Measurements from ENCODE around the gene USF2. TPM values are rescaled to one million over a fixed set of nuclear protein-coding genes. Genes with fewer than 3 reads are reported as not detected.

USF2 gene
- total RNA-seq, 1 experiment from 2014 or later: 121 TPM

DNA sequence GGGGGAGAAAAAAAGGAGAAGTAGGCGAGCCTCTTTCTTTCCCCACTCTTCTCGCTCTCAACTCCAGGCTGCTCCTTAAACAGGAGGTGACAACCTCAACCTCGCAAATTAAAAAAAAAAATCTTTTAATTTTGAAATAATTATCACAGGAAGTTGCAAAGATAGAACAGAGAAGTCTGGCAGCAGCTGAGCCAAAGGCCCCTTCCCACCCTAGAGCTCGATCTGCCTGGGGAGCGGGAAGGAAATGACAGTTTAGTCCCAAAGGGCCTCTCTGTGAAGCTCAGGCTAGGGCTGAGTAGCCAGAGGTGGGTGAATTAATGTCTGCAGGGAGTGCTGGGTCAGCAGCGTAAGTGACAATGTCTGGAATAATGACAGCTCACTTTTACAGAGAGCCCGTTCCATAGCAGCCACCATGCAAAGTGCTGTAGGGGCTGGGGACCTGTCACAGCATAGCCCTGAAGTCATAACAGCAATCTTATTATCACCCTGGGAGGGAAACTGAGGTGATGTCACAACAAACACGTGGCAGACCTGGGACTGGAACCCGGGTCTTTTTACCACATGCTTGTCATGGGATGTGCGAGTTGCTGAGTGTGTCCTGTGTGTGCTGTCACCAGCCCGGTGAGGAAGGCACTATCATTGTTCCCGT is 51.4 kb downstream of the USF2 start:
- ChIA-PET CTCF (interaction anchor here (0.5 kb wide), 1 partner anchor 157 kb away, joined by 3 read pairs; no protein-coding TSS in a partner anchor), POLR2A (no interaction called here)
- ATAC-seq: no peak
- no peaks in the 10 kb centered on the region for H3K27me3 ChIP-seq (ENCODE audit: control insufficient read depth, insufficient read depth, low read length)
- BruUV-seq (replicated peaks): no TSS peak
- no peak overlapping the region for H3K4me3 ChIP-seq (ENCODE audit: low read depth in 2 of 2, low read length in 2 of 2)
- intact Hi-C loops (cut with micrococcal nuclease; ENCODE audit: unreplicated experiment): no loop called here
- TF ChIP-seq SIN3A (IDR thresholded peaks at IDR 0.05; ENCODE audit: borderline replicate concordance, insufficient read depth, low read depth, low read length): no peak
- TF ChIP-seq, protein P1, sequence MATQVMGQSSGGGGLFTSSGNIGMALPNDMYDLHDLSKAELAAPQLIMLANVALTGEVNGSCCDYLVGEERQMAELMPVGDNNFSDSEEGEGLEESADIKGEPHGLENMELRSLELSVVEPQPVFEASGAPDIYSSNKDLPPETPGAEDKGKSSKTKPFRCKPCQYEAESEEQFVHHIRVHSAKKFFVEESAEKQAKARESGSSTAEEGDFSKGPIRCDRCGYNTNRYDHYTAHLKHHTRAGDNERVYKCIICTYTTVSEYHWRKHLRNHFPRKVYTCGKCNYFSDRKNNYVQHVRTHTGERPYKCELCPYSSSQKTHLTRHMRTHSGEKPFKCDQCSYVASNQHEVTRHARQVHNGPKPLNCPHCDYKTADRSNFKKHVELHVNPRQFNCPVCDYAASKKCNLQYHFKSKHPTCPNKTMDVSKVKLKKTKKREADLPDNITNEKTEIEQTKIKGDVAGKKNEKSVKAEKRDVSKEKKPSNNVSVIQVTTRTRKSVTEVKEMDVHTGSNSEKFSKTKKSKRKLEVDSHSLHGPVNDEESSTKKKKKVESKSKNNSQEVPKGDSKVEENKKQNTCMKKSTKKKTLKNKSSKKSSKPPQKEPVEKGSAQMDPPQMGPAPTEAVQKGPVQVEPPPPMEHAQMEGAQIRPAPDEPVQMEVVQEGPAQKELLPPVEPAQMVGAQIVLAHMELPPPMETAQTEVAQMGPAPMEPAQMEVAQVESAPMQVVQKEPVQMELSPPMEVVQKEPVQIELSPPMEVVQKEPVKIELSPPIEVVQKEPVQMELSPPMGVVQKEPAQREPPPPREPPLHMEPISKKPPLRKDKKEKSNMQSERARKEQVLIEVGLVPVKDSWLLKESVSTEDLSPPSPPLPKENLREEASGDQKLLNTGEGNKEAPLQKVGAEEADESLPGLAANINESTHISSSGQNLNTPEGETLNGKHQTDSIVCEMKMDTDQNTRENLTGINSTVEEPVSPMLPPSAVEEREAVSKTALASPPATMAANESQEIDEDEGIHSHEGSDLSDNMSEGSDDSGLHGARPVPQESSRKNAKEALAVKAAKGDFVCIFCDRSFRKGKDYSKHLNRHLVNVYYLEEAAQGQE (IDR thresholded peaks at IDR 0.05; ENCODE audit: insufficient read depth in 1 of 2, low read depth in 2 of 2, low read length in 1 of 2): no peak
- TF ChIP-seq, protein P2, sequence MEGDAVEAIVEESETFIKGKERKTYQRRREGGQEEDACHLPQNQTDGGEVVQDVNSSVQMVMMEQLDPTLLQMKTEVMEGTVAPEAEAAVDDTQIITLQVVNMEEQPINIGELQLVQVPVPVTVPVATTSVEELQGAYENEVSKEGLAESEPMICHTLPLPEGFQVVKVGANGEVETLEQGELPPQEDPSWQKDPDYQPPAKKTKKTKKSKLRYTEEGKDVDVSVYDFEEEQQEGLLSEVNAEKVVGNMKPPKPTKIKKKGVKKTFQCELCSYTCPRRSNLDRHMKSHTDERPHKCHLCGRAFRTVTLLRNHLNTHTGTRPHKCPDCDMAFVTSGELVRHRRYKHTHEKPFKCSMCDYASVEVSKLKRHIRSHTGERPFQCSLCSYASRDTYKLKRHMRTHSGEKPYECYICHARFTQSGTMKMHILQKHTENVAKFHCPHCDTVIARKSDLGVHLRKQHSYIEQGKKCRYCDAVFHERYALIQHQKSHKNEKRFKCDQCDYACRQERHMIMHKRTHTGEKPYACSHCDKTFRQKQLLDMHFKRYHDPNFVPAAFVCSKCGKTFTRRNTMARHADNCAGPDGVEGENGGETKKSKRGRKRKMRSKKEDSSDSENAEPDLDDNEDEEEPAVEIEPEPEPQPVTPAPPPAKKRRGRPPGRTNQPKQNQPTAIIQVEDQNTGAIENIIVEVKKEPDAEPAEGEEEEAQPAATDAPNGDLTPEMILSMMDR (IDR thresholded peaks at IDR 0.05): no peak
- no peak for TF ChIP-seq TCF7L2 (IDR thresholded peaks at IDR 0.05; ENCODE audit: low read depth, low read length)
- no peak for TF ChIP-seq POLR2AphosphoS5 (IDR thresholded peaks at IDR 0.05; ENCODE audit: low read depth, low read length)
- no peaks in the 10 kb centered on the region for H3K9me3 ChIP-seq (ENCODE audit: control insufficient read depth, insufficient read depth, low read depth, low read length)
- no peak overlapping the region for H3K27ac ChIP-seq (ENCODE audit: low read length)
- no peaks in the 10 kb centered on the region; the same call in 1 of the 2 replicates for H3K4me1 ChIP-seq (ENCODE audit: control insufficient read depth, insufficient read depth, low read length)
- no peak for DNase-seq (ENCODE audit: low read depth, low spot score)
- H3K36me3 ChIP-seq (ENCODE audit: control insufficient read depth, insufficient read depth, low read length): no peaks in the 10 kb centered on the region
- in situ Hi-C loops (cut with HindIII; ENCODE audit: low pct_unique_long_range_greater_than_20kb, low sequenced_read_pairs): no loop called here

DNA sequence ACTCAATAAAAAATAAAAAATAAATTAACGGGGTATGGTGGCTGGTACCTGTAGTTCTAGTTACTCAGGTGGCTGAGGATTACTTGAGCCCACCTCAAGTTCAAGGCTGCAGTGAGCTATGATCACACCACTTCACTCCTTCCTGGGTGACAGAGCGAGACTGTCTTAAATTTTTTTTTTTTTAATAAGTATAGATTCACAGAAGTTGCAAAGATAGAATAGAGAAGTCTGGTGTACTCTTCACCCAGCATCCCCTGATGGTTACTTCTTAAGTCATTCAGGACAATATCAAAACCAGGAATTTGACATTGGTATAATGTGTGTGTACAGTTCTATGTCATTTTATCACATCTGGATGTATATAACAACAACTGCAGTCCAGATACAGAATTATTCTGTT is 52.5 kb downstream of the USF2 start:
- in situ Hi-C loops (cut with HindIII; ENCODE audit: low pct_unique_long_range_greater_than_20kb, low sequenced_read_pairs) (no loop called here), intact Hi-C loops (cut with micrococcal nuclease; ENCODE audit: unreplicated experiment) (no loop called here)
- Histone ChIP-seq H3K27me3 (ENCODE audit: control insufficient read depth, insufficient read depth, low read length) (no peaks in the 10 kb centered on the region), H3K4me1 (ENCODE audit: control insufficient read depth, insufficient read depth, low read length) (no peaks in the 10 kb centered on the region; the same call in 1 of the 2 replicates), H3K27ac (ENCODE audit: low read length) (no peak overlapping the region), H3K9me3 (ENCODE audit: control insufficient read depth, insufficient read depth, low read depth, low read length) (no peaks in the 10 kb centered on the region), H3K36me3 (ENCODE audit: control insufficient read depth, insufficient read depth, low read length) (no peaks in the 10 kb centered on the region), H3K4me3 (ENCODE audit: low read depth in 2 of 2, low read length in 2 of 2) (no peak overlapping the region)
- ChIA-PET CTCF (no interaction called here), POLR2A (no interaction called here)
- ATAC-seq: no peak
- BruUV-seq (replicated peaks): no TSS peak
- no peak for DNase-seq (ENCODE audit: low read depth, low spot score)
- TF ChIP-seq SIN3A (IDR thresholded peaks at IDR 0.05; ENCODE audit: borderline replicate concordance, insufficient read depth, low read depth, low read length) (no peak), POLR2AphosphoS5 (IDR thresholded peaks at IDR 0.05; ENCODE audit: low read depth, low read length) (no peak), TCF7L2 (IDR thresholded peaks at IDR 0.05; ENCODE audit: low read depth, low read length) (no peak)
- TF ChIP-seq, protein P2 (IDR thresholded peaks at IDR 0.05): no peak
- TF ChIP-seq, protein P1 (IDR thresholded peaks at IDR 0.05; ENCODE audit: insufficient read depth in 1 of 2, low read depth in 2 of 2, low read length in 1 of 2): no peak

Data from Panc1 (cell line).